KMS-11 (cell line): ENCODE measurements around the gene ABCE1.

Experiments
- H2AFZ ChIP-seq: fragments of 200-600 bp; sonication (generic); 2 replicates; pipeline ENCODE4 v1.6.1; 2016; ENCODE audit warnings: antibody characterized with exemption, mixed run types, low read depth
- H3K27ac ChIP-seq: fragments of 200-600 bp; sonication (generic); 2 replicates; pipeline ENCODE4 v1.6.1; 2016; ENCODE audit warnings: mild to moderate bottlenecking, mixed run types
- H3K27me3 ChIP-seq: fragments of 200-600 bp; sonication (generic); 2 replicates; pipeline ENCODE4 v1.6.1; 2017; ENCODE audit warnings: mild to moderate bottlenecking, low read depth, mixed run types, moderate library complexity; ENCODE audit not compliant: insufficient read depth
- H3K36me3 ChIP-seq: fragments of 200-600 bp; sonication (generic); 2 replicates; pipeline ENCODE4 v1.6.1; 2017; ENCODE audit warnings: mild to moderate bottlenecking, mixed run types; ENCODE audit not compliant: insufficient read depth
- H3K4me1 ChIP-seq: fragments of 200-600 bp; sonication (generic); 2 replicates; pipeline ENCODE4 v1.6.1; 2016; ENCODE audit warnings: mild to moderate bottlenecking, low read depth, mixed run types; ENCODE audit not compliant: poor library complexity, severe bottlenecking
- H3K4me2 ChIP-seq: fragments of 200-600 bp; sonication (generic); 2 replicates; pipeline ENCODE4 v1.7.0; 2016; ENCODE audit warnings: mild to moderate bottlenecking, mixed run types
- H3K4me3 ChIP-seq: fragments of 200-600 bp; sonication (generic); IDR thresholded peaks from 2 replicates; pipeline ENCODE4 v1.6.1; 2017; ENCODE audit warnings: low read depth, low read length, mixed read lengths; ENCODE audit not compliant: insufficient read depth
- H3K79me2 ChIP-seq: fragments of 200-600 bp; sonication (generic); 2 replicates; pipeline ENCODE4 v1.6.1; 2016; ENCODE audit warnings: low read depth, mixed run types; ENCODE audit not compliant: insufficient read depth
- H3K9ac ChIP-seq: fragments of 200-600 bp; sonication (generic); 2 replicates; pipeline ENCODE4 v1.6.1; 2016; ENCODE audit warnings: mild to moderate bottlenecking, mixed run types
- H4K20me1 ChIP-seq: fragments of 200-600 bp; sonication (generic); 2 replicates; pipeline ENCODE4 v1.6.1; 2016; ENCODE audit warnings: mild to moderate bottlenecking, mixed run types; ENCODE audit not compliant: insufficient read depth
- CTCF ChIP-seq: fragments of 200-600 bp; sonication (generic); conservative IDR thresholded peaks from 2 replicates; pipeline ENCODE4 v1.6.1; 2017; ENCODE audit warnings: low read depth, mild to moderate bottlenecking, antibody characterized with exemption, low read length, moderate library complexity, mixed read lengths

The ABCE1 gene

GRCh38 chr4:145097821-145098674 lies at the start of gene ABCE1, which contains the start of gene ANAPC10:
ABCE1 (plus strand) TSS chr4:145098311; CDS start chr4:145104413, 6,102 bp downstream.
ANAPC10 (minus strand) TSS chr4:145098196; CDS start chr4:145096099, 2,097 bp downstream.
- Histone ChIP-seq H3K27me3 (no peaks in the 10 kb centered on the region), H3K36me3 (no peaks in the 10 kb centered on the region; the same call in 1 of the 2 replicates), H3K4me3 (peak within 1 kb of the TSS; percentile 16), H4K20me1 (peaks cover 11% of the 10 kb centered on the region), H2AFZ (peak within 1 kb of the TSS; percentile 67), H3K4me1 (peaks cover 50% of the 10 kb centered on the region), H3K9ac (peak within 1 kb of the TSS; percentile 96), H3K4me2 (peak within 1 kb of the TSS; percentile 95), H3K27ac (peak within 1 kb of the TSS; percentile 87), H3K79me2 (peaks cover 89% of the 10 kb centered on the region)
- TF ChIP-seq CTCF = 0 out of 2 replicates have a peak, but pooled peaks have one; percentile 8

GRCh38 chr4:145048817-145049216 lies 49.3 kb upstream of the ABCE1 start:
- Histone ChIP-seq H3K27me3 (no peaks in the 10 kb centered on the region), H3K4me3 (no peak overlapping the region), H3K27ac (no peak overlapping the region), H3K36me3 (no peaks in the 10 kb centered on the region), H3K9ac (no peak overlapping the region), H3K79me2 (0 out of 2 replicates have a peak, but pooled peaks cover 6% of the 10 kb centered on the region), H2AFZ (no peak overlapping the region), H3K4me2 (no peak overlapping the region), H3K4me1 (peaks cover 34% of the 10 kb centered on the region), H4K20me1 (no peaks in the 10 kb centered on the region)
- TF ChIP-seq CTCF = no peak

GRCh38 chr4:145049241-145049640 lies 48.9 kb upstream of the ABCE1 start:
- Histone ChIP-seq H3K4me3 (no peak overlapping the region), H3K4me2 (no peak overlapping the region), H3K9ac (no peak overlapping the region), H3K27me3 (no peaks in the 10 kb centered on the region), H4K20me1 (no peaks in the 10 kb centered on the region), H3K27ac (no peak overlapping the region), H3K4me1 (peaks cover 34% of the 10 kb centered on the region), H3K79me2 (0 out of 2 replicates have a peak, but pooled peaks cover 6% of the 10 kb centered on the region), H3K36me3 (no peaks in the 10 kb centered on the region), H2AFZ (no peak overlapping the region)
- no peak for TF ChIP-seq CTCF

- H3K27me3 ChIP-seq = no peaks in the 10 kb centered on the region
- H3K9ac ChIP-seq = no peak overlapping the region
- H3K4me2 ChIP-seq = no peak overlapping the region
- no peaks in the 10 kb centered on the region for H3K36me3 ChIP-seq
- H3K79me2 ChIP-seq = no peaks in the 10 kb centered on the region
- peaks cover 2% of the 10 kb centered on the region for H3K4me1 ChIP-seq
- H3K4me3 ChIP-seq = no peak overlapping the region
- no peak for TF ChIP-seq CTCF
- H2AFZ ChIP-seq = no peak overlapping the region
- H4K20me1 ChIP-seq = no peaks in the 10 kb centered on the region
- H3K27ac ChIP-seq = no peak overlapping the region
Observed at GRCh38 chr4:145055533-145056257, 42.4 kb upstream of the ABCE1 start.
